ENCODE data around the gene CDKN3.
"Not testable (repeated sequence)": the region's sequence is repeated elsewhere in the genome, so short reads cannot be mapped to it uniquely, and the experiment has no call there.

The CDKN3 gene

DNA sequence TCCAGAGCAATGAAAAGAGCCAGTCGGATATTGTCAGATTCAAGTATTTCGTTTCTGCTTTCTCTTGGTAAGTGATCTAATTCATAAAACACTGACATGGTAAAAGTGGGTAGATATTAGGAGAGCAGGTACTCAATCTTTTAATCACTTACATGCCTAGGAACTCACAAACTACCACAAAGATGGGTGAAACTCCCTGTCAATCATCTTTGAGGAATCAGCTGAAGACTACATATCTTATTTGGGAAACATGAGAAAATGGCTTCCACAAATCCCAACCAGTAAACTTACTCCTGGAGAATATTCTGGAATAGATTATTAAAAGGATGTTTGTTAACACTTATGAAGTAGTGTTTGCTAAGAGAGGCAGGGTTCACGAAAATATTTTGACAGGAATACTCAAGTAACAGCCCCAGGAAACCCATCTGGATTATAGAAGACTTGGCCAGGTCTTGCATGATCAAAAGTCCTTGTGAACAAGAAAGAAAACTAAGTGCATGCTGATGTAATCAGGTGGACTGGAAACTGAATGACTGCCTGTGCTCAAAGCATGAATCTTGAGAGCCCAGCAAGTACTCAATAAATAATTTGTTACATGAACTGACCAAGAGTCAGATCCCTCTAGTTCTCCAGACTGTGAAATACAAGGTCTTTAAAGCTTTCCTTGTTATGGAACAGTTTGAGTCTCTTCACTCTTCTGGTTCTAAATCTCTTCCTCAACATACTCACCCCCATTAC is 28.9 kb downstream of the CDKN3 start:
- TF ChIP-seq, protein P1, sequence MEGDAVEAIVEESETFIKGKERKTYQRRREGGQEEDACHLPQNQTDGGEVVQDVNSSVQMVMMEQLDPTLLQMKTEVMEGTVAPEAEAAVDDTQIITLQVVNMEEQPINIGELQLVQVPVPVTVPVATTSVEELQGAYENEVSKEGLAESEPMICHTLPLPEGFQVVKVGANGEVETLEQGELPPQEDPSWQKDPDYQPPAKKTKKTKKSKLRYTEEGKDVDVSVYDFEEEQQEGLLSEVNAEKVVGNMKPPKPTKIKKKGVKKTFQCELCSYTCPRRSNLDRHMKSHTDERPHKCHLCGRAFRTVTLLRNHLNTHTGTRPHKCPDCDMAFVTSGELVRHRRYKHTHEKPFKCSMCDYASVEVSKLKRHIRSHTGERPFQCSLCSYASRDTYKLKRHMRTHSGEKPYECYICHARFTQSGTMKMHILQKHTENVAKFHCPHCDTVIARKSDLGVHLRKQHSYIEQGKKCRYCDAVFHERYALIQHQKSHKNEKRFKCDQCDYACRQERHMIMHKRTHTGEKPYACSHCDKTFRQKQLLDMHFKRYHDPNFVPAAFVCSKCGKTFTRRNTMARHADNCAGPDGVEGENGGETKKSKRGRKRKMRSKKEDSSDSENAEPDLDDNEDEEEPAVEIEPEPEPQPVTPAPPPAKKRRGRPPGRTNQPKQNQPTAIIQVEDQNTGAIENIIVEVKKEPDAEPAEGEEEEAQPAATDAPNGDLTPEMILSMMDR (IDR thresholded peaks at IDR 0.05; ENCODE audit: low read depth, low read length): no peak
- no peak overlapping the region for H3K4me3 ChIP-seq (ENCODE audit: low read depth, low read length)

DNA sequence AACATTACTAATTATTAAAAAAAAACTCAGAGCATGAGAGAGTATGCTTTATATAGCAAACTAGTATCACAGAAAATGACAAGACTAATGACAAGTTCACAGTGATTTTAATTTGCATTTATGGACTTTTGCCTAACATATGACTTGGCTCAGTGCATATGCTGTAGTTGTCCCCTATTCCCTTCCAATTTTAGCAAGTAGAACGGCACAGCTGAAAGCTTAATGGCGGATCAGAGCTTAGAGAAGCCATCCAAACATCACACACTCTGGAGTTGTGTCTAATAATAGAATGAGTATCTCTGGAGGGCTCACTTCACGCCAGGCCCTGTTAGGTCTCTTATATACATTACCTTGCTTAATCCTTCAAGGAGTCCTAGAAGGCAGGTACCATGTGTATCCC is 31.1 kb downstream of the CDKN3 start:
- H3K4me3 ChIP-seq (ENCODE audit: low read depth, low read length): no peak overlapping the region
- TF ChIP-seq, protein P1 (IDR thresholded peaks at IDR 0.05; ENCODE audit: low read depth, low read length): no peak

DNA sequence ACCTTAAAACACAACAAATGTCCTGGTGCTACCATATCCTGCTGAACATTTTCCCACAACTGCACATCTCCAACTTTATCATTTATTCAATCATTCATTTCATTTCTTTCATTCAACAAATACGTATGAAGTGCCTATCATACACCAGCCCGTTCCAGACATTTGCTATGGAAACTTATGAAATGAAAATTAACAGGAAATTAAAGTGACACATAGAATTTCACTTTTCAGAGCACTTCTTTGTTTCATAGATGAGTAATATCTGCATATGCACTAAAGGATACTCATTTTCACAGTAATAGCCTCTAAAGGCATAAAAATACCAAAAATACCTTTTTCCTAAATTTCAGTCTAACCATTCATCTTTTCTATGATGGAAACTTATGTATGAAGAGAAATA is 31.7 kb downstream of the CDKN3 start:
- TF ChIP-seq, protein P1 (IDR thresholded peaks at IDR 0.05; ENCODE audit: low read depth, low read length): no peak
- no peak overlapping the region for H3K4me3 ChIP-seq (ENCODE audit: low read depth, low read length)

DNA sequence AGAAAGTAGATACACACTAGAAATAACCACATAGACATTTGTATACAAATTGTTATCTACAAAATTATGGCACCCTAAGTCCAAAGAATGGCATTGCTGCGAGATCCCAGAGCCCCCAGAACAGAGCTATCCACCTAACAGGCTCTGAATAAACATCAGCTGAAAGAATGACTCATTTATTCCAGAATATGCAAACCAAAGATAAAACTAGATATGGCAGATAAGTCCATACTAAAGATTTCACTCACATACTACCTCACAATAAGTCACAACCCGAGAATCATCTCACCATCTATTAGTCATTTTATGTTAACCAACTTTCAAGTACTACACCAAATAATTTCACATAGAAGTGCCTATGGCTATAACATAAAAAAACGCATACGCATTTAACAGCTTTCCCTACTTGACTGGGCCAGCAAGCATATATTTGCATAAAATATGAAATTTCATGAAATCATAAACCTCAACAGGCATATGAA is 38.7 kb downstream of the CDKN3 start:
- TF ChIP-seq, protein P1 (IDR thresholded peaks at IDR 0.05; ENCODE audit: low read depth, low read length): no peak
- H3K4me3 ChIP-seq (ENCODE audit: low read depth, low read length): no peak overlapping the region

DNA sequence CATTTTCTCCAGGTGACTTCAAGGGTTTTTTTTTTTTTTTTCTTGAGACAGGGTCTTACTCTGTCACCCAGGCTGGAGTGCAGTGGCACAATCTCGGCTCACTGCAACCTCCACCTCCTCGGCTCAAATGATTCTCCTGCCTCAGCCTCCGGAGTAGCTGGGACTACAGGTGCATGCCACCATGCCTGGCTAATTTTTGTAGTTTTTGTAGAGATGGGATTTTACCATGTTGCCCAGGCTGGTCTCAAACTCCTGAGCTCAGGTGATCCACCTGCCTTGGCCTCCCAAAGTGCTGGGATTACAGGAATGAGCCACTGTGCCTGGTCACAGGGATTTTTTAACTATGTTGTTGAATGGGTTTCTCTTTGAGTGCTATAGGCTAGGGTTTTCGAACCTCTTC is 41.1 kb downstream of the CDKN3 start:
- not testable (repeated sequence) for H3K4me3 ChIP-seq (ENCODE audit: low read depth, low read length)

DNA sequence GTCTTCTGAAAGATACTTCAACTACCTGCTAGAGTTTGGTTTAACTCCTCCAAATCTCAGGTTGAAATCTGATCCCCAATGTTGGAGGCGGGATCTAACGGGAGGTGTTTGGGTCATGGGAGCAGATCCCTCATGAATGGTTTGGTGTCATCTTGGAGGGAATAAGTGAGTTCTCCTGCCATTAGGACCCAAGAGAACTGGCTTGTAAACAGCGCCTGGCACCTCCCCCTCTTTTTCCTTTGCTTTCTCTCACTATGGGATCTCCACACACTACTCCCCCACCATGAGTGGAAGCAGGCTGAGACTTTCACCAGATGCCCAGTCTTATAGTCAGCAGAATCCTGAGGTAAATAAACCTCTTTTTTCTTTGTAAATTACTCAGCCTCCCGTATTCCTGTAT is 41.9 kb downstream of the CDKN3 start:
- TF ChIP-seq, protein P1 (IDR thresholded peaks at IDR 0.05; ENCODE audit: low read depth, low read length): no peak
- no peak overlapping the region for H3K4me3 ChIP-seq (ENCODE audit: low read depth, low read length)

DNA sequence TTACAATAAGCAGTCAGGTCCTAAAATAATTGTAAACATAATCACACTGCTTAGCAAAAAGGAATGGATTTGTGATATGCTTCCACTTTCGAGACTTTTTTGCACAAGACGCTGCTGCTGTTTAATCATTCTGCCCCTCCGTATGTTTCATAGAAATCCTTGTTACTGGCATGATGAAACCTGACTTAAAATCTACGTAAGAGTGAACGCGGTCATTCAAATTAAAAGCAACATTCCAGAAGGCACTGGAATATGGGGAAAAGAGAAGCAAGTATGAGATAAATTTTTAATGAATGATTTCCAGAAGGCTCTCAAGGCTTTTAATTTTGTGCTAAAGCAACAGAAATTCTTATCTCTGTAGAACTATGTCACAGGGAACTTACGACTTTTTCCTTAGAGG is 43.2 kb downstream of the CDKN3 start:
- TF ChIP-seq, protein P1 (IDR thresholded peaks at IDR 0.05; ENCODE audit: low read depth, low read length): no peak

DNA sequence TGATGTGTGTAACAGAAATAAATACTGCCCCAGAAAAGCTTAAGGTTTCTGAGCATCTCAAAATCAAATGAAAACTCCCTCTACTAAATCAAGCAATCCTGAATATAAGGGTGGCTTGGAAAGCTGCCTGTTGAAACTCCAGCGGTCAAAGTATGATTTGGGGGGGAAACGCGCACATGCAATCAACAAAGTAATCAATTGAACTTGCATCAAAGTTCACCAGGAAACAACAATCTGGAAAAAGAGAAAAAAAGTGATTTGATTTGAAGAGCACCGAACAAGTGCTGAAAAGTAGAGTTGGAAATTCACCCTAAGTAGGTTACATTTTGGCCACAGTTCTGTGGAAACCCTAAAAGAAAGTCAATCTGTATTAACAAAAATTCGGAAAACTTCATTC is 43.7 kb downstream of the CDKN3 start:
- TF ChIP-seq, protein P1 (IDR thresholded peaks at IDR 0.05; ENCODE audit: low read depth, low read length): no peak
- H3K4me3 ChIP-seq (ENCODE audit: low read depth, low read length): peak overlapping the region; percentile 83

More for the DNA sequence above, 43.2 kb downstream of the CDKN3 start:
- H3K4me3 ChIP-seq (ENCODE audit: low read depth, low read length): peak overlapping the region; percentile 83

All from WI38 (cell line).